Measurements from ENCODE around the gene IMMT.

DNA sequence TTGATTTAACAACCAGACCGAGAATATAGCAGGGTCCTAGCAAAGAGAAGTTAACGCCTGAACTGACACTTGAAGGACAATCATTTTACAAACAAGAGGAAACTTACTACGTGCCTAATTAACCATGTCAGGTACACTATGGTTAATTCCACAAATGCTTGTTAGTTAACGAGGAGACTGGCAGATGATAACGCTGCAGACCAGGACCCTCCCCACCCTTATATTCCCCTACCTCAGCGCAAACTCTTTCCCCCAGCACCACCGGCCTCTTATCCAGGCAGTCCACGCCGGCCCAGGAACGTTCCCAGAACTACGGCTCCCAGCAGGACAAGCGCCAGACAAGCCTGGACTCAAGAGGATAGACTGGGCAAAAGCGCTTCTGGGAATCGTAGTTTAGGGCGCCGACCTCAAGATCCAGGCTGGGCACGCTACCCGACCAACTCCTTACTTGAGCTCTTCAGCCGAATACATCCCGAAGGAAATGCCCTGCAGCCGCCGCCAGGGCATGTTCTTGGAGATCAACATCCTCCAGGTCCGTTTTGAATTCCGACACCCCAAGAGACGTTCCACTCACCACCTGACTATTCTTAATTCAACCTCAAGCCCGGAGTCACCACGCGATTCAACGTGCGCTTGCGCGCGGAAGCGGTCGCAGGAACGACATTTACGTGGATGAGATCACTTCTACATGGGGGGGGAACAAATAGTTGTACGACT, 89.9 kb downstream of the IMMT start, which contains the start of gene POLR1A:
- TF ChIP-seq, protein P1, sequence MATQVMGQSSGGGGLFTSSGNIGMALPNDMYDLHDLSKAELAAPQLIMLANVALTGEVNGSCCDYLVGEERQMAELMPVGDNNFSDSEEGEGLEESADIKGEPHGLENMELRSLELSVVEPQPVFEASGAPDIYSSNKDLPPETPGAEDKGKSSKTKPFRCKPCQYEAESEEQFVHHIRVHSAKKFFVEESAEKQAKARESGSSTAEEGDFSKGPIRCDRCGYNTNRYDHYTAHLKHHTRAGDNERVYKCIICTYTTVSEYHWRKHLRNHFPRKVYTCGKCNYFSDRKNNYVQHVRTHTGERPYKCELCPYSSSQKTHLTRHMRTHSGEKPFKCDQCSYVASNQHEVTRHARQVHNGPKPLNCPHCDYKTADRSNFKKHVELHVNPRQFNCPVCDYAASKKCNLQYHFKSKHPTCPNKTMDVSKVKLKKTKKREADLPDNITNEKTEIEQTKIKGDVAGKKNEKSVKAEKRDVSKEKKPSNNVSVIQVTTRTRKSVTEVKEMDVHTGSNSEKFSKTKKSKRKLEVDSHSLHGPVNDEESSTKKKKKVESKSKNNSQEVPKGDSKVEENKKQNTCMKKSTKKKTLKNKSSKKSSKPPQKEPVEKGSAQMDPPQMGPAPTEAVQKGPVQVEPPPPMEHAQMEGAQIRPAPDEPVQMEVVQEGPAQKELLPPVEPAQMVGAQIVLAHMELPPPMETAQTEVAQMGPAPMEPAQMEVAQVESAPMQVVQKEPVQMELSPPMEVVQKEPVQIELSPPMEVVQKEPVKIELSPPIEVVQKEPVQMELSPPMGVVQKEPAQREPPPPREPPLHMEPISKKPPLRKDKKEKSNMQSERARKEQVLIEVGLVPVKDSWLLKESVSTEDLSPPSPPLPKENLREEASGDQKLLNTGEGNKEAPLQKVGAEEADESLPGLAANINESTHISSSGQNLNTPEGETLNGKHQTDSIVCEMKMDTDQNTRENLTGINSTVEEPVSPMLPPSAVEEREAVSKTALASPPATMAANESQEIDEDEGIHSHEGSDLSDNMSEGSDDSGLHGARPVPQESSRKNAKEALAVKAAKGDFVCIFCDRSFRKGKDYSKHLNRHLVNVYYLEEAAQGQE (IDR thresholded peaks at IDR 0.05; ENCODE audit: low read depth), result no peak
- no peak for TF ChIP-seq EP300 (IDR thresholded peaks at IDR 0.05; ENCODE audit: borderline replicate concordance)
